ENCODE results near the gene PRSS8.

DNA sequence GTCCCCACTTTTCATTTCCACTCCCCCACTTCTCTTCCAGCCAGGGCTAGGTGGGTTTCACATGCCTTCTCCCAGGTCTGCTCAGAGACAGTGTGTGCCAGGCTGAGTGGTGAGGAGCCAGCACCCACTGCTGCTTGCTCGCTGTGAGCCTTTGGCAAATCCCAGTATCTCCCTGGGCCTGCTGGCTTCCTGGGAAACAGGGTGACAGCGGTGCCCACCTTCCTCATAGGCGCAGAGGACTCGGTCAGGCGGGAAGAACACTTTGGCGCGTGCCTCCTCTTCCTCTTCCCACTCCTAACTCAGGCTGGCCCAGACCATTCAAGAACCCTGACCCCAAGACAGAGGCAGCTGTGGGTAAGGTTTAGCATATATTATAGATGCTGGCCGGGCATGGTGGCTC is 46.3 kb downstream of the PRSS8 start:
- TF ChIP-seq EZH2 (IDR thresholded peaks at IDR 0.05) (no peak), YY1 (IDR thresholded peaks at IDR 0.05; ENCODE audit: extremely low read depth, insufficient replicate concordance, low read depth, low read length) (no peak), POLR2A (IDR thresholded peaks at IDR 0.05; ENCODE audit: borderline replicate concordance, extremely low read depth, insufficient read depth, insufficient read length) (no peak), POLR2AphosphoS5 (IDR thresholded peaks at IDR 0.05; ENCODE audit: low read depth, low read length) (no peak), SIN3A (IDR thresholded peaks at IDR 0.05; ENCODE audit: low read depth) (no peak), CEBPB (IDR thresholded peaks at IDR 0.05; ENCODE audit: low read depth) (no peak), EZH2phosphoT487 (IDR thresholded peaks at IDR 0.05; ENCODE audit: borderline replicate concordance) (no peak)
- TF ChIP-seq, protein P1, sequence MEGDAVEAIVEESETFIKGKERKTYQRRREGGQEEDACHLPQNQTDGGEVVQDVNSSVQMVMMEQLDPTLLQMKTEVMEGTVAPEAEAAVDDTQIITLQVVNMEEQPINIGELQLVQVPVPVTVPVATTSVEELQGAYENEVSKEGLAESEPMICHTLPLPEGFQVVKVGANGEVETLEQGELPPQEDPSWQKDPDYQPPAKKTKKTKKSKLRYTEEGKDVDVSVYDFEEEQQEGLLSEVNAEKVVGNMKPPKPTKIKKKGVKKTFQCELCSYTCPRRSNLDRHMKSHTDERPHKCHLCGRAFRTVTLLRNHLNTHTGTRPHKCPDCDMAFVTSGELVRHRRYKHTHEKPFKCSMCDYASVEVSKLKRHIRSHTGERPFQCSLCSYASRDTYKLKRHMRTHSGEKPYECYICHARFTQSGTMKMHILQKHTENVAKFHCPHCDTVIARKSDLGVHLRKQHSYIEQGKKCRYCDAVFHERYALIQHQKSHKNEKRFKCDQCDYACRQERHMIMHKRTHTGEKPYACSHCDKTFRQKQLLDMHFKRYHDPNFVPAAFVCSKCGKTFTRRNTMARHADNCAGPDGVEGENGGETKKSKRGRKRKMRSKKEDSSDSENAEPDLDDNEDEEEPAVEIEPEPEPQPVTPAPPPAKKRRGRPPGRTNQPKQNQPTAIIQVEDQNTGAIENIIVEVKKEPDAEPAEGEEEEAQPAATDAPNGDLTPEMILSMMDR (IDR thresholded peaks at IDR 0.05 in 2 of 3, conservative IDR thresholded peaks at IDR 0.05 in 1 of 3; ENCODE audit: borderline replicate concordance in 1 of 3, insufficient read depth in 1 of 3, low read depth in 2 of 3, low read length in 2 of 3) = no peak
- TF ChIP-seq, protein P2, sequence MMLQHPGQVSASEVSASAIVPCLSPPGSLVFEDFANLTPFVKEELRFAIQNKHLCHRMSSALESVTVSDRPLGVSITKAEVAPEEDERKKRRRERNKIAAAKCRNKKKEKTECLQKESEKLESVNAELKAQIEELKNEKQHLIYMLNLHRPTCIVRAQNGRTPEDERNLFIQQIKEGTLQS (IDR thresholded peaks at IDR 0.05) = no peak

All from HCT116 (cell line).